Measurements from ENCODE around the gene CA5A. TPM values are rescaled to one million over a fixed set of nuclear protein-coding genes. Genes with fewer than 3 reads are reported as not detected.

Gene CA5A
- total and polyA plus RNA-seq, 2 of the 13 experiments (the other 11 are each of a cell fraction or from before 2014, with no cell fraction given) = 66.8 to 106 TPM

- TF ChIP-seq IRF9 (CRISPR knock-in tag; IDR thresholded peaks at IDR 0.05; ENCODE audit: borderline replicate concordance) (no peak), TEAD3 (CRISPR knock-in tag; optimal IDR thresholded peaks at IDR 0.05; ENCODE audit: borderline replicate concordance) (peak; percentile 25), ZSCAN21 (CRISPR knock-in tag; IDR thresholded peaks at IDR 0.05; ENCODE audit: borderline replicate concordance) (0 out of 2 replicates have a peak, but pooled peaks have one; percentile 23), ZNF558 (CRISPR knock-in tag; IDR thresholded peaks at IDR 0.05; ENCODE audit: borderline replicate concordance) (no peak), JUN (CRISPR knock-in tag; IDR thresholded peaks at IDR 0.05) (0 out of 2 replicates have a peak, but pooled peaks have one; percentile 21), SKI (IDR thresholded peaks at IDR 0.05; ENCODE audit: partially characterized antibody) (no peak), DNMT3B (CRISPR knock-in tag; conservative IDR thresholded peaks at IDR 0.05) (no peak), HMG20A (CRISPR knock-in tag; IDR thresholded peaks at IDR 0.05; ENCODE audit: borderline replicate concordance) (no peak), ZBTB2 (CRISPR knock-in tag; IDR thresholded peaks at IDR 0.05; ENCODE audit: low read depth) (no peak), ZFP91 (CRISPR knock-in tag; IDR thresholded peaks at IDR 0.05; ENCODE audit: borderline replicate concordance) (0 out of 2 replicates have a peak, but pooled peaks have one; percentile 26), ZNF598 (CRISPR knock-in tag; IDR thresholded peaks at IDR 0.05; ENCODE audit: borderline replicate concordance) (no peak), ZMYM2 (CRISPR knock-in tag; IDR thresholded peaks at IDR 0.05) (0 out of 2 replicates have a peak, but pooled peaks have one; percentile 7), ZNF724P (CRISPR knock-in tag; IDR thresholded peaks at IDR 0.05; ENCODE audit: borderline replicate concordance) (0 out of 2 replicates have a peak, but pooled peaks have one; percentile 35), MXD3 (CRISPR knock-in tag; IDR thresholded peaks at IDR 0.05) (peak; percentile 22; the same call in 1 of the 2 replicates), UBTF (CRISPR knock-in tag; IDR thresholded peaks at IDR 0.05) (0 out of 2 replicates have a peak, but pooled peaks have one; percentile 10), HINFP (CRISPR knock-in tag; IDR thresholded peaks at IDR 0.05; ENCODE audit: low read depth) (0 out of 2 replicates have a peak, but pooled peaks have one; percentile 42), ETV6 (CRISPR knock-in tag; conservative IDR thresholded peaks at IDR 0.05) (no peak), FOXM1 (CRISPR knock-in tag; IDR thresholded peaks at IDR 0.05) (no peak)
Observed at GRCh38 chr16:87880117-87880696, 56.1 kb downstream of the CA5A start (continued).
